Head of caudate nucleus (tissue), 42 donors: ENCODE data around the gene PERM1.

Experiments
- DNase-seq, 42 donors: peaks; one replicate each; pipeline versions ENCODE4 v3.0.0 to v3.0.0-alpha.2; 2020 to 2021; ENCODE audit warnings: mixed read lengths in 7 of 42
- intact Hi-C: fragments of 100-400 bp; cut with DNase I; formaldehyde crosslinking; loops from one replicate; pipeline ENCODE4 v1.15.0; 2022

Gene PERM1

DNA sequence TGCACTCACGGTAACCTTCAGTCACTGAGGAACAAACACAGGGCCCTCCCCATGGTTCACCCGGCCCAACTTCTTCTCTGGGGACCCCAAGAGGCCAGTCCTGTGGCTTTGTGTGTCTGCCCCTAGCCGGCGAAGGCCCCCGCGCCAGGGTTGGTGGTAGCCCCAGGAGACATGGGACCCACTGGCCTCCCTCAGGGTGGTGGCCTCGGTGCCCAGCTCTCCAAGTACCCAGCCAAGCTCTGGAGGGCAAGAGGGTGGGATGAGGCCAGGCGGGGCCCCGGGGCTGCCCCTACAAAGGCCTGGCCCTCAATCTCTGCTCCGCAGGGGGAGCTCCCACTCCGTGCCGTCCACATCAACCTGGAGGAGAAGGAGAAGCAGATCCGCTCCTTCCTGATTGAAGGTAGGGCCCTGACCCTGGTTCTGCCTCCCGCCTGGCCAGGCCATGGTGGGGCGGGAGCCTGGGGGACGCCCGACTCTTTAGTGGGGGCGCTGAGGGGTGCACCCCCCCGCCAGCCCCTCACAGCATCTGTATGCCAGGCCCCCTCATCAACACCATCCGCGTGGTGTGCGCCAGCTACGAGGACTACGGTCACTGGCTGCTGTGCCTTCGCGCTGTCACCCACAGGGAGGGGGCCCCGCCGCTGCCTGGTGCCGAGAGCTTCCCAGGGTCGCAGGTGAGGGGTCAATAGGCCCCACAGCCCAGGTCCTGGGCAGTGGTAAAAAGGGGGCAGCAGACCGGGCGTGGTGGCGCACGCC is 10.0 kb downstream of the PERM1 start:
- DNase-seq, result no peak
- intact Hi-C loops, result no loop called here

GRCh38 chr1:970973-971730 is 10.7 kb downstream of the PERM1 start:
- DNase-seq, result no peak
- intact Hi-C loops, result no loop called here

DNA sequence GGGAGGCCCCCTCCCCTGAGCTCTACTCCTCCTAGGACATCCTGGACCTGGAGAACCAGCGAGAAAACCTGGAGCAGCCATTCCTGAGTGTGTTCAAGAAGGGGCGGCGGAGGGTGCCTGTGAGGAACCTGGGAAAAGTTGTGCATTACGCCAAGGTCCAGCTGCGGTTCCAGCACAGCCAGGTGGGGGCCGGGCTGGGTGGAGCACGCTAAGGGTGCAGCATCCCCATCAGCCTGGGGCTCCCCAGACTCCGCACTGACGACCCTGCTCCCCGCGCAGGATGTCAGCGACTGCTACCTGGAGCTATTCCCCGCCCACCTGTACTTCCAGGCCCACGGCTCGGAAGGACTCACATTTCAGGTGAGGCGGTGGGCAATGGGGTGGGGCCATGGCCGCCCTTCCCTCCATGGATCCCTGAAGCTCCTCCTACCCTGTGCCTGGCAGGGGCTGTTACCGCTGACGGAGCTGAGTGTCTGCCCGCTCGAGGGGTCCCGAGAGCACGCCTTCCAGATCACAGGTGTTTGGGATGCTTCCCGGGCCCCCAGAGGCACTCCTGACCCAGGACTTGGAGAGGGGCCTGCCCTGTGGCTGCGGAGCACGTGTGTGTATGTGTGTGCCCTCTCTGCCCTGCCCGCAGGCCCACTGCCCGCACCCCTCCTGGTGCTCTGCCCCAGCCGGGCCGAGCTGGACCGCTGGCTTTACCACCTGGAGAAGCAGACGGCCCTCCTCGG is 11.5 kb downstream of the PERM1 start:
- no peak for DNase-seq
- intact Hi-C loops, result no loop called here

- intact Hi-C loops, result no loop called here
- no peak for DNase-seq
These were observed 12.5 kb downstream of the PERM1 start for GRCh38 chr1:969260-969855.

DNA sequence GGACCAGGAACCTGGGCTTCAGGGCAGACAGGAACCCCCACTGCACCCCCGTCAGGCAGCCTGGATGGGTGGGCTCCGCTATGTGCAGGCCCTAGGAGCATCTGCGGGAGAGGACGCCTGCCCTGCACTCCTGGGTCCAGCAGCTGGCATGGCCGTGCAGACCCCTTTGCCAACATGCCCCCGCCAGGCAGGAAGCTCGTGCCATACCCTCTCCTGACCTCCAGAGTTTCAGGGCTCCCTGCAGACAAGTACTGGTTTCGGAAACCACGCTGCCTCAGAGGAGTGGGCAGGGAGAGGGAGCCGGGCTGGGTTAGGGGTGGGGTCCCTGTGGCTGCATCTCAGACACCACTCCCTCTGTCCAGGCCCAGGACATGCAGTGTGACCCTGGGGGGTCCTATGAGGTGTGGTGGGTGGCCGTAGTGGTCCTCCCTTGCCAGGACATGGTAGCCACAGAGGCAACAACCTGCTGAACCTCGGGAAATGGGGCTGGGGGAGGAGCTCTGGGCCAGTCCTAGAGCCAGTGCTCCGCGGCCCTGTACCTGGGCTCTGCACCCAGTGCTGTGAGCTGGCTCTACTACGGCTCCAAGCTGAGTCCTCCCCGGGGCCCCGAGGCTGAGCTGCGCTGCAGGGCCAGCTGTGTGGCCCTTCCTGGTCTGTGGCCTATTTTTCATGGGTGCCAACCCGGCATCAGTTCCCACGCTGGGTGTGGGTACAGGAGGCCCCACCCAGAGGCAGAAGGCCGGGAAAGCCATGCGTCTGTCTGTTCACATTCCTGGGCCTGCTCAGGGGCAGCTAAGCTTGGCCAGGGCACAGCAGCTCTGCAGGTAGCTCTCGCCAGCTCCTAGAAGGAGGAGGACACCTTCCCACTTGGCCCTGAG is 14.2 kb downstream of the PERM1 start:
- no peak for DNase-seq
- intact Hi-C loops, result no loop called here

GRCh38 chr1:966704-967300 is 15.1 kb downstream of the PERM1 start:
- DNase-seq, result peak in 7 of 42 donors; percentile 19 to 60 (median 37)
- intact Hi-C loops, result no loop called here

DNA sequence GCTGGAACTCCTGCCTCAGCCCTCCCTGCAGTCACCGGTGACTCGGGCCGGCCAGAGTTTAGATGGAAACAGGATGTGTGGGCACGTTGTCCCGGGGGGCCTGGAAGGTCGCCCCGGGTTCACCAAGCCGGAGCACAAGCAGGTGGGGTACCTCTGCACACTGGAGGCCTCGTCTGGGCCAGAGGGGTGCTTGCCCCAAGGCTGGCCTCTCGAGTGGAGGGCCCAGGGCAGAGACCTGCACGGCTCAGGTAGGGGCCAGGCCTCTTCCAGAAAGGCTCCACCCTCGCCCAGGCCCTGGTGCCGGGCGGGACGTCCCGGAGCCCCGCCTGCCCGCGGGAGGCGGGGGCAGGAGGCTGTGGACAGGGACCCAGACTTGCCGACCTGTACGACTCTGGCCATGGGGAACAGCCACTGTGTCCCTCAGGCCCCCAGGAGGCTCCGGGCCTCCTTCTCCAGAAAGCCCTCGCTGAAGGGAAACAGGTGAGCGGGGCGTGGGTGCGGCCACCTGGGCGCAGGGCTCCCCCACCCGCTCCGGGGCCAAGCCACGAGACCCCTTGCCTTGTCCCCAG is 15.7 kb downstream of the PERM1 start, which contains the start of gene PLEKHN1:
Gene PLEKHN1, plus strand, starts transcription at position 348 of the 569 bp plus-strand sequence. Its CDS starts 50 bp downstream, at position 398.
- intact Hi-C loops, result no loop called here

DNA sequence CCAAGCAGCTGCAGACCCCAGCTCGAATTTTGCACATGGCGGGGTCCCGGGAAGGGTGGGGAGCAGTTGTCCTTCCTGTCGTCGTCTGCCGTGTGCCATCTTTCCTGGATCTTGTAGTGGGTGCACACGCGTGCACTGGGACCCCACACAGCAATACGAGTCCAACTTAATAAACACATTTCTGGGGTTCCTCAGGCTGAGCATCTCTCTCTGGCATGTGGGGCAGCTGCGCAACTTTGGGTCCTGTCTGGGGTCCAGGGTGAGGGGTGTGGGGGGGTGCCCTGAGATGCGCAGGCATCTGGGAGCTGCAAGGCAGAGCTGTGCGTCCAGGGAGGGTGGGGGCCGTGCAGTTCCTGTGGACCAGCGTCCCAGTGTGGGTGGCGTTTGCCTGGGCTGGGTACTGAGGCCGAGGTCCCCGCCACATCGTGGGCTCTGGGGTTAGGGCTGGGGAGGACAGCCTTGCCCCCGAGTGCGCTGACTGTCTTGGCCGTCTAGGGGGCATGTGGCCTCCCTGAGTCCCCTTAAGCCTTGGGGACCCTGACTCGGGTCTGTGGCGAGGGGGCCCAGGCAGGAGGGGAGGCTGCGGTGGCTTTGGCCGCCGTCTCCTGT is 16.3 kb downstream of the PERM1 start:
- intact Hi-C loops, result no loop called here
- DNase-seq, result no peak

More for the DNA sequence above, 15.7 kb downstream of the PERM1 start, which contains the start of gene PLEKHN1:
- no peak for DNase-seq

DNA sequence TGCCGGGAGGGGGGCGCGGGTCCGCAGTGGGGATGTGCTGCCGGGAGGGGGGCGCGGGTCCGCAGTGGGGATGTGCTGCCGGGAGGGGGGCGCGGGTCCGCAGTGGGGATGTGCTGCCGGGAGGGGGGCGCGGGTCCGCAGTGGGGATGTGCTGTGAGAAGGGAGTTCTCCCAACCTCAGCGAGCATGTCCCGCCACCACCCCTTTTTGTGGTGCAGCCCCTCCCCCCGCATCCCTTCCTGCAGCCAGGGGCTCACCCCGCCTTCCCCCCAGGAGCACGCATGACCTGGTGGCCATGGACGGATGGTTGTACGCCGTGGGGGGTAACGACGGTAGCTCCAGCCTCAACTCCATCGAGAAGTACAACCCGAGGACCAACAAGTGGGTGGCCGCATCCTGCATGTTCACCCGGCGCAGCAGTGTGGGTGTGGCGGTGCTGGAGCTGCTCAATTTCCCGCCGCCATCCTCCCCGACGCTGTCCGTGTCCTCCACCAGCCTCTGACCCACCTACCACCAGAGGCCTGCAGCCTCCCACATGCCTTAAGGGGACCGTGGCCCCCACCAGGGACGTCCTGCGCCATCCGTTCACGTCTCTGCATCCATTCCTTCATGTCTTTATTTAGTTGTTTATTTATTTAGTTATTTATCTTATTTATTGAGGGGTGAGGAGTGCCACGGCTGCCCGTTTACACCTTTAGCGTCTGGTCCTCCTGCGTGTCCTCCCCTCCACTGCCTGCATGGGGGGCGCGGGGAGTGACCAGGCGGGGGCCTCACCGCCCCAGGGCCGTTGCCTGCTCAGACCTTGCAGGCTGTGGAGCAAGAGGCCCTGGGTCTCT is 17.0 kb downstream of the PERM1 start:
- DNase-seq, result no peak
- intact Hi-C loops, result no loop called here

GRCh38 chr1:963746-964525 is 18.0 kb downstream of the PERM1 start:
- intact Hi-C loops, result no loop called here
- DNase-seq, result no peak

DNA sequence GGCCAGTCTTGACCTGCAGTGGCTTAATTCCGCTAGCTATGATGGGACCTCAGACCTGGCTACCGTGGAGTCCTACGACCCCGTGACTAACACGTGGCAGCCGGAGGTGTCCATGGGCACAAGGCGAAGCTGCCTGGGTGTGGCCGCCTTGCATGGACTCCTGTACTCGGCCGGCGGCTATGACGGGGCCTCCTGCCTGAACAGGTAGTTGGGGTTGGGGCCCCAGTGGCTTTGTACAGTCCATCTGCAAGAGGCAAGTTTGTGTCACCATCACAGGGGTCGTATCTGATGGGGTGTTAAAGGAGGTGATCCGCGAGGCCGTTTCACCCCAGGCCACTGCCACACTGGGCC is 18.6 kb downstream of the PERM1 start:
- no peak for DNase-seq
- intact Hi-C loops, result no loop called here

DNA sequence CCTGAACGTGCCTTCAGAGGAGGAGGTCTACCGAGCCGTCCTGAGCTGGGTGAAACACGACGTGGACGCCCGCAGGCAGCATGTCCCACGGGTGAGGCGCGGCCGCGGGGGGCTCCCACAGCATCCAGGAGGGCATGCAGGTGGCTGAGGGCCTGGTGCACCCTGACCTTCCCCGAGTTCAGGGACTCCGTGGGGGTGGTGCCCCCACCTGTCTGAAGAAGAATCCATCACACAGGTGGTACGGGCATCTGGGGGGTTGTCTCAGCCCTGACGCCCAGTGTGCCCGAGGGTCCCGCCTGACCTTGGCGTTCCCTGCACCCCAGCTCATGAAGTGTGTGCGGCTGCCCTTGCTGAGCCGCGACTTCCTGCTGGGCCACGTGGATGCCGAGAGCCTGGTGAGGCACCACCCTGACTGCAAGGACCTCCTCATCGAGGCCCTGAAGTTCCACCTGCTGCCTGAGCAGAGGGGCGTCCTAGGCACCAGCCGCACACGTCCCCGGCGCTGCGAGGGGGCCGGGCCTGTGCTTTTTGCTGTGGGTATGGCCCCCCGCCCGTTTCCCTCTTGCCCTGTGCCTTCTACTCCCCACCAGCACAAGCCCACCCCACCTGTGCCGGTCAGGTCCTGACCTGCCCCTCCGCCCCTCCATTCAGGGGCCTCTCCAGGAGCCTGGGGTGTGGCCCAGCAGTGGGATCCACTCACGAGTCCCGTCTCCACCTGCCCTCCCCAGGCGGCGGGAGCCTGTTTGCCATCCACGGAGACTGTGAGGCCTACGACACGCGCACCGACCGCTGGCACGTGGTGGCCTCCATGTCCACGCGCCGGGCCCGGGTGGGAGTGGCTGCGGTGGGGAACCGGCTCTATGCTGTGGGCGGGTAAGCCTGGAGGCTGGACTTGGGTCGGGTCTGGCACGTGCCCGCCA is 19.3 kb downstream of the PERM1 start:
- DNase-seq, result no peak
- intact Hi-C loops, result no loop called here

DNA sequence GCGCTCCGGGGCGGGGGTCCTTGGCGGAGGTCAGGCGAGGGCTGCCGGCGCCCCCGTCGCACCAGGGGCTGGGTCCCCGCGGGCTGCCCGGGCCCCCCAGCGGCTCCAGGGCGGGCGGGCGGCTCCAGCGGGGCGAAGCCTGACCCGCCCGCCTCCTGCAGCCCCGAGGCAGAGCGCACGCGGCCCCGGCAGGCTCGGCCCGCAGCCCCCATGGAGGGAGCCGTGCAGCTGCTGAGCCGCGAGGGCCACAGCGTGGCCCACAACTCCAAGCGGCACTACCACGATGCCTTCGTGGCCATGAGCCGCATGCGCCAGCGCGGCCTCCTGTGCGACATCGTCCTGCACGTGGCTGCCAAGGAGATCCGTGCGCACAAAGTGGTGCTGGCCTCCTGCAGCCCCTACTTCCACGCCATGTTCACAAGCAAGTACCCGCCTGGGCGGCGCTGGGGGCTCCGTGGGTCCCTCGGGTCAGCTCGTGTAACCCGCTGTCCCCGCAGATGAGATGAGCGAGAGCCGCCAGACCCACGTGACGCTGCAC is 20.7 kb downstream of the PERM1 start:
- intact Hi-C loops, result no loop called here
- DNase-seq, result no peak

GRCh38 chr1:960363-961131 is 21.3 kb downstream of the PERM1 start, which contains the start of gene KLHL17:
TSS of gene KLHL17 (plus strand) at chr1:960584. CDS start at chr1:960694, 110 bp downstream.
- intact Hi-C loops, result no loop called here
- peak; percentile 40 to 91 (median 84) for DNase-seq
